Activated CD4-positive, alpha-beta T cell treated with anti-CD3 and anti-CD28 coated beads, Interleukin-2, amount 10 ng/mL, durations not matched to agents 24 days and 14 days (primary cell): ENCODE results near the gene TRIM60. TPM values are rescaled to one million over a fixed set of nuclear protein-coding genes. Genes with fewer than 3 reads are reported as not detected.
A peak's percentile ranks its signal among the peaks of the same experiment; 100 is the strongest.
"Not testable (repeated sequence)": the region's sequence is repeated elsewhere in the genome, so short reads cannot be mapped to it uniquely, and the experiment has no call there.

Experiments
- DNase-seq: peaks from one replicate; pipeline ENCODE4 v3.0.0; 2022
- H3K27ac Mint-ChIP-seq: one replicate; pipeline ENCODE4 v1.8.0; 2022; ENCODE audit warnings: mild to moderate bottlenecking, mixed read lengths
- H3K27me3 Mint-ChIP-seq: one replicate; pipeline ENCODE4 v1.8.0; 2022; ENCODE audit warnings: mixed read lengths
- H3K36me3 Mint-ChIP-seq: one replicate; pipeline ENCODE4 v1.8.0; 2022; ENCODE audit warnings: low read depth, mild to moderate bottlenecking, mixed read lengths
- H3K4me1 Mint-ChIP-seq: one replicate; pipeline ENCODE4 v1.8.0; 2021; ENCODE audit warnings: mixed read lengths
- H3K4me3 Mint-ChIP-seq: one replicate; pipeline ENCODE4 v1.8.0; 2022; ENCODE audit warnings: mild to moderate bottlenecking, moderate library complexity, mixed read lengths
- H3K9me3 Mint-ChIP-seq: one replicate; pipeline ENCODE4 v1.8.0; 2021; ENCODE audit warnings: mixed read lengths
- intact Hi-C: fragments of 100-400 bp; cut with micrococcal nuclease; formaldehyde crosslinking; loops from one replicate; pipeline ENCODE4 v1.15.1; 2023
- total RNA-seq: library from RNA; stranded (reverse); gene quantifications from 2 replicates; pipeline ENCODE4 v1.2.3, GENCODE V29; 2022

The TRIM60 gene
- total RNA-seq, result not detected in 2 replicates

GRCh38 chr4:165031436-165032211 lies at the start of gene TRIM60:
TRIM60 (plus strand) TSS chr4:165031999; CDS start chr4:165040073, 8,074 bp downstream.
- H3K27ac Mint-ChIP-seq, result no peak within 1 kb of the TSS

GRCh38 chr4:164989471-164989870 lies 42.3 kb upstream of the TRIM60 start:
- H3K9me3 Mint-ChIP-seq, result no peaks in the 10 kb centered on the region
- no peak overlapping the region for H3K27ac Mint-ChIP-seq
- H3K27me3 Mint-ChIP-seq, result peaks cover 3% of the 10 kb centered on the region
- no peaks in the 10 kb centered on the region for H3K4me1 Mint-ChIP-seq
- H3K4me3 Mint-ChIP-seq, result no peak overlapping the region
- intact Hi-C loops, result no loop called here
- DNase-seq, result no peak
- H3K36me3 Mint-ChIP-seq, result no peaks in the 10 kb centered on the region

More at GRCh38 chr4:165031436-165032211, at the start of gene TRIM60:
- H3K9me3 Mint-ChIP-seq, result no peaks in the 10 kb centered on the region
- intact Hi-C loops, result no loop called here
- H3K4me3 Mint-ChIP-seq, result no peak within 1 kb of the TSS
- H3K4me1 Mint-ChIP-seq, result no peaks in the 10 kb centered on the region
- no peaks in the 10 kb centered on the region for H3K36me3 Mint-ChIP-seq
- no peak for DNase-seq
- H3K27me3 Mint-ChIP-seq, result peaks cover 4% of the 10 kb centered on the region

GRCh38 chr4:164990786-164991185 lies 41.0 kb upstream of the TRIM60 start:
- DNase-seq, H3K9me3 Mint-ChIP-seq, H3K27ac Mint-ChIP-seq, intact Hi-C loops, H3K4me3 Mint-ChIP-seq, H3K36me3 Mint-ChIP-seq, H3K27me3 Mint-ChIP-seq, H3K4me1 Mint-ChIP-seq: not testable (repeated sequence)

GRCh38 chr4:164996123-164996522 lies 35.7 kb upstream of the TRIM60 start:
- intact Hi-C loops, H3K9me3 Mint-ChIP-seq, H3K36me3 Mint-ChIP-seq, H3K4me3 Mint-ChIP-seq, H3K4me1 Mint-ChIP-seq, DNase-seq, H3K27ac Mint-ChIP-seq: not testable (repeated sequence)
- H3K27me3 Mint-ChIP-seq, result peaks cover 18% of the 10 kb centered on the region

- H3K27me3 Mint-ChIP-seq, result peaks cover 20% of the 10 kb centered on the region
- DNase-seq, result no peak
- no peaks in the 10 kb centered on the region for H3K4me1 Mint-ChIP-seq
- H3K27ac Mint-ChIP-seq, result no peak overlapping the region
- no peaks in the 10 kb centered on the region for H3K36me3 Mint-ChIP-seq
- no peak overlapping the region for H3K4me3 Mint-ChIP-seq
- H3K9me3 Mint-ChIP-seq, result no peaks in the 10 kb centered on the region
- intact Hi-C loops, result no loop called here
These were observed 34.5 kb upstream of the TRIM60 start for GRCh38 chr4:164997324-164997723.

GRCh38 chr4:164997941-164998340 lies 33.9 kb upstream of the TRIM60 start:
- no peak overlapping the region for H3K4me3 Mint-ChIP-seq
- intact Hi-C loops, result no loop called here

GRCh38 chr4:164998526-164999080 lies 33.2 kb upstream of the TRIM60 start:
- H3K27me3 Mint-ChIP-seq, result peaks cover 20% of the 10 kb centered on the region
- H3K4me3 Mint-ChIP-seq, DNase-seq, H3K4me1 Mint-ChIP-seq, intact Hi-C loops, H3K27ac Mint-ChIP-seq, H3K36me3 Mint-ChIP-seq, H3K9me3 Mint-ChIP-seq: not testable (repeated sequence)

More at GRCh38 chr4:164997941-164998340, 33.9 kb upstream of the TRIM60 start:
- DNase-seq, result no peak
- Mint-ChIP-seq H3K27ac (no peak overlapping the region), H3K27me3 (peaks cover 20% of the 10 kb centered on the region), H3K9me3 (no peaks in the 10 kb centered on the region), H3K4me1 (no peaks in the 10 kb centered on the region), H3K36me3 (no peaks in the 10 kb centered on the region)

- H3K9me3 Mint-ChIP-seq, DNase-seq, H3K36me3 Mint-ChIP-seq, H3K4me3 Mint-ChIP-seq, intact Hi-C loops, H3K27ac Mint-ChIP-seq, H3K4me1 Mint-ChIP-seq: not testable (repeated sequence)
- H3K27me3 Mint-ChIP-seq, result peaks cover 24% of the 10 kb centered on the region
These were observed 29.8 kb upstream of the TRIM60 start for GRCh38 chr4:165001957-165002356.

- intact Hi-C loops, result no loop called here
- DNase-seq, result no peak
- Mint-ChIP-seq H3K4me1 (peaks cover 12% of the 10 kb centered on the region), H3K36me3 (no peaks in the 10 kb centered on the region), H3K9me3 (no peaks in the 10 kb centered on the region), H3K27me3 (peaks cover 21% of the 10 kb centered on the region), H3K27ac (no peak overlapping the region), H3K4me3 (no peak overlapping the region)
These were observed 26.4 kb upstream of the TRIM60 start for GRCh38 chr4:165005352-165005925.

GRCh38 chr4:165006456-165006855 lies 25.3 kb upstream of the TRIM60 start:
- H3K36me3 Mint-ChIP-seq, result no peaks in the 10 kb centered on the region
- no peak for DNase-seq
- H3K4me1 Mint-ChIP-seq, result peaks cover 12% of the 10 kb centered on the region
- intact Hi-C loops, result no loop called here
- H3K27me3 Mint-ChIP-seq, result peaks cover 29% of the 10 kb centered on the region
- H3K27ac Mint-ChIP-seq, result no peak overlapping the region
- H3K4me3 Mint-ChIP-seq, result no peak overlapping the region
- no peaks in the 10 kb centered on the region for H3K9me3 Mint-ChIP-seq

- Mint-ChIP-seq H3K4me3 (no peak overlapping the region), H3K36me3 (no peaks in the 10 kb centered on the region), H3K27ac (no peak overlapping the region), H3K9me3 (no peaks in the 10 kb centered on the region), H3K27me3 (peaks cover 27% of the 10 kb centered on the region), H3K4me1 (peaks cover 12% of the 10 kb centered on the region)
- no peak for DNase-seq
- intact Hi-C loops, result no loop called here
These were observed 24.9 kb upstream of the TRIM60 start for GRCh38 chr4:165006886-165007285.

- intact Hi-C loops, result no loop called here
- DNase-seq, result peak; percentile 85
- Mint-ChIP-seq H3K9me3 (no peaks in the 10 kb centered on the region), H3K4me3 (no peak overlapping the region), H3K27ac (peak overlapping the region; percentile 26), H3K4me1 (peaks cover 12% of the 10 kb centered on the region), H3K27me3 (peaks cover 37% of the 10 kb centered on the region), H3K36me3 (no peaks in the 10 kb centered on the region)
These were observed 22.1 kb upstream of the TRIM60 start for GRCh38 chr4:165009493-165010227.

GRCh38 chr4:165010487-165010886 lies 21.3 kb upstream of the TRIM60 start:
- intact Hi-C loops, result no loop called here
- H3K27ac Mint-ChIP-seq, result no peak overlapping the region
- H3K4me3 Mint-ChIP-seq, result no peak overlapping the region
- DNase-seq, result no peak
- H3K4me1 Mint-ChIP-seq, result peaks cover 12% of the 10 kb centered on the region
- H3K36me3 Mint-ChIP-seq, result no peaks in the 10 kb centered on the region
- H3K27me3 Mint-ChIP-seq, result peaks cover 34% of the 10 kb centered on the region
- no peaks in the 10 kb centered on the region for H3K9me3 Mint-ChIP-seq

GRCh38 chr4:165010991-165011390 lies 20.8 kb upstream of the TRIM60 start:
- Mint-ChIP-seq H3K27ac (no peak overlapping the region), H3K36me3 (no peaks in the 10 kb centered on the region), H3K4me3 (no peak overlapping the region), H3K27me3 (peaks cover 33% of the 10 kb centered on the region), H3K4me1 (peaks cover 12% of the 10 kb centered on the region), H3K9me3 (no peaks in the 10 kb centered on the region)
- intact Hi-C loops, result no loop called here
- DNase-seq, result no peak
